Glutamatergic neuron (in vitro differentiated cells): ENCODE measurements around the gene CKS2. TPM values are rescaled to one million over a fixed set of nuclear protein-coding genes. Genes with fewer than 3 reads are reported as not detected.

Experiments used
- DNase-seq: peaks from one replicate; pipeline ENCODE4 v3.0.0; 2022
- H3K27ac Mint-ChIP-seq: one replicate; pipeline ENCODE4 v1.8.0; 2020; ENCODE audit warnings: mild to moderate bottlenecking, mixed read lengths, inconsistent platforms; ENCODE audit not compliant: unreplicated experiment
- H3K27me3 Mint-ChIP-seq: one replicate; pipeline ENCODE4 v1.8.0; 2020; ENCODE audit warnings: mild to moderate bottlenecking, moderate library complexity, mixed read lengths, inconsistent platforms; ENCODE audit not compliant: unreplicated experiment
- H3K36me3 Mint-ChIP-seq: one replicate; pipeline ENCODE4 v1.8.0; 2020; ENCODE audit warnings: mild to moderate bottlenecking, mixed read lengths, inconsistent platforms; ENCODE audit not compliant: unreplicated experiment
- H3K4me1 Mint-ChIP-seq: one replicate; pipeline ENCODE4 v1.8.0; 2020; ENCODE audit warnings: mild to moderate bottlenecking, low read depth, mixed read lengths, inconsistent platforms; ENCODE audit not compliant: unreplicated experiment
- H3K4me3 Mint-ChIP-seq: one replicate; pipeline ENCODE4 v1.8.0; 2020; ENCODE audit warnings: mild to moderate bottlenecking, mixed read lengths, inconsistent platforms; ENCODE audit not compliant: unreplicated experiment
- H3K9me3 Mint-ChIP-seq: one replicate; pipeline ENCODE4 v1.8.0; 2020; ENCODE audit warnings: mild to moderate bottlenecking, moderate library complexity, mixed read lengths, inconsistent platforms; ENCODE audit not compliant: unreplicated experiment
- total RNA-seq: library from RNA; stranded (reverse); fragmentation: NEBNext Ultra II Directional; extraction: Animal tissue kit (Norgen Biotek cat#: 25700); gene quantifications from one replicate; pipeline ENCODE4 v1.2.1, GENCODE V29; 2021; ENCODE audit not compliant: unreplicated experiment
- TF ChIP-seq, protein P1 (sequence below): fragments of 200-600 bp; sonication (generic); IDR thresholded peaks from one replicate; pipeline ENCODE4 v1.5.0; 2021; ENCODE audit not compliant: partially characterized antibody, unreplicated experiment

CKS2 gene
- total RNA-seq, 1 donor from 2014 or later: 48.7 TPM

DNA sequence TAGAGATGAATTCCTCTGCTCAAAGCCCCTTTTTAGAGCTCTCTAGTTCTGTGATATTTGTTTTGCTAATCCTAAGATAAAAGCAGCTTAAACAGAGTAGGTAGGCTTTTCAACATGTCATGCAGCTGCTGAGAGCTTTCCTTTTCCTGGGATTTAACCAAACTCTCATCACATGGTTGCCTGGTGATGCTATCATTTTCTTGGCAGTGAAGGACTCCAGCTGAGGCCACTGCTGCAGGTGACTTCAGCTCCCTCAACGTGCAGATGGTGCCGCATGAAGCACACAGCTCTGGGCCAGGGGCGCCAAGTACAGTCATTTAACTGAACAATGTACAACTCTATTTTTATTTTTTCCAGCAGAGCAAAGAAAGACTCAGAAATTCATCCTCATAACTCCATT, 49.5 kb downstream of the CKS2 start:
- Mint-ChIP-seq H3K27me3 (peaks cover 5% of the 10 kb centered on the region), H3K4me1 (peaks cover 17% of the 10 kb centered on the region), H3K36me3 (peaks cover 11% of the 10 kb centered on the region), H3K4me3 (no peak overlapping the region), H3K9me3 (peaks cover 9% of the 10 kb centered on the region), H3K27ac (no peak overlapping the region)
- DNase-seq: no peak
- TF ChIP-seq, protein P1, sequence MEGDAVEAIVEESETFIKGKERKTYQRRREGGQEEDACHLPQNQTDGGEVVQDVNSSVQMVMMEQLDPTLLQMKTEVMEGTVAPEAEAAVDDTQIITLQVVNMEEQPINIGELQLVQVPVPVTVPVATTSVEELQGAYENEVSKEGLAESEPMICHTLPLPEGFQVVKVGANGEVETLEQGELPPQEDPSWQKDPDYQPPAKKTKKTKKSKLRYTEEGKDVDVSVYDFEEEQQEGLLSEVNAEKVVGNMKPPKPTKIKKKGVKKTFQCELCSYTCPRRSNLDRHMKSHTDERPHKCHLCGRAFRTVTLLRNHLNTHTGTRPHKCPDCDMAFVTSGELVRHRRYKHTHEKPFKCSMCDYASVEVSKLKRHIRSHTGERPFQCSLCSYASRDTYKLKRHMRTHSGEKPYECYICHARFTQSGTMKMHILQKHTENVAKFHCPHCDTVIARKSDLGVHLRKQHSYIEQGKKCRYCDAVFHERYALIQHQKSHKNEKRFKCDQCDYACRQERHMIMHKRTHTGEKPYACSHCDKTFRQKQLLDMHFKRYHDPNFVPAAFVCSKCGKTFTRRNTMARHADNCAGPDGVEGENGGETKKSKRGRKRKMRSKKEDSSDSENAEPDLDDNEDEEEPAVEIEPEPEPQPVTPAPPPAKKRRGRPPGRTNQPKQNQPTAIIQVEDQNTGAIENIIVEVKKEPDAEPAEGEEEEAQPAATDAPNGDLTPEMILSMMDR: no peak

DNA sequence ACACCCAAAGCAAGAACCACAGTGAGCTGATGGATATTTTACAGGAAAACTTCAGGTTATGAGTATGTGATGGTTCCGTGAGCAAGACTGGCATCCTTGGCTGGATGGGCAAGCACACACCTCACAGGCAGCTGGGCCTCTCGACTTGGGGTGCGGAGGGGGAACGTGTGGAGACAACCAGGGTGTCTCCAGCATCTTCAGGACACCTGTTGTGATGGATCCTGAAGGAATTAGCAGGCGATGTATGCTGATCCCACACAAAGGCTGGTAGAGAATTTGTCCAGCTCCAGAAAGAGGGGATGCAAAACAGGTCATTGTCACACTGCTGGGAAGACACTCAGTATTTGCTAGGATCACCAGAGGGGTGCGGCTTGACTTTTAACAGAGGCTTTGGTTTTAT, 50.0 kb downstream of the CKS2 start:
- TF ChIP-seq, protein P1: no peak
- Mint-ChIP-seq H3K4me1 (peaks cover 16% of the 10 kb centered on the region), H3K4me3 (no peak overlapping the region), H3K36me3 (peaks cover 11% of the 10 kb centered on the region), H3K9me3 (peaks cover 9% of the 10 kb centered on the region), H3K27ac (no peak overlapping the region), H3K27me3 (peaks cover 5% of the 10 kb centered on the region)
- no peak for DNase-seq

DNA sequence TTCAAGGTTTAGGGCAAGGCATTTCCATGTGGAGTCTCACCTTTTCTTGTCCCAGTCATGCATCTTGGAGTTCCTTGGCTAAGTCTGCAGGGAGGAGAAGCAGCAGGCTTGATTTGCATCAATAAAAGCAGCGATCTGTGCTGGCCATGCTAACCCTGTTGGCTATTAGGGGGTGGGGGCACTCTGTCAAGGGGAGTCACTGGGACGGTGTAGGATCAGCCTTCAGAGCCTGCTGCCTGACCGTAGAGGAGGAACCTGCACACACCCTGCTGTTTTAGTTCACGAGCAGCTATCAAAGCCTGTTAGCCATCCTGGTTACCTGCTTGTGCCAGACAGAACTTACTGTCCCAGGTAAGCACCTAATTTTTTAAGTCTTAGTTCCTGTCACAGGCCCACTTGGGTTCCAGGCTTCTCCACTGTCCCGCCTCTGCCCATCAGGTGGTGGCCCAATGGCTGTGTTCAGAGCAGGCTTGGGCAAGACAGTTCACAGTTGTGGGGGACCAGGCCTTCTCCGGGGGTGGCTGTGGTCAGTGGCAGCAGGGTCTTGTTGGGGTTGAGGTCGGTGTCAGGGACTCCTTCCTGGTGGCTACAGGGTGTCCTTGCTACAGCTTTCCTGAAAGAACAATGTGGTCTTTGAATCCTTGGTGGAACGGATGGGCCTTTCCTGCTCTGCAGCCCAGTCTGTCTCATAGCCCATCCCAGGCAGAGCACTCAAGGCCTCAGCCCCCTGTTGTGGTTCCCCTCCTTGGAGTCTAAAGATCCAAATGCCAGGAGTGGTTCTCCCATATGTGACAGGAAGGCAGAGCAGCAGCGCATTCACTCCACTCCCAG, 51.0 kb downstream of the CKS2 start:
- Mint-ChIP-seq H3K9me3 (peaks cover 11% of the 10 kb centered on the region), H3K36me3 (peaks cover 11% of the 10 kb centered on the region), H3K4me3 (no peak overlapping the region), H3K4me1 (peaks cover 14% of the 10 kb centered on the region), H3K27me3 (peaks cover 2% of the 10 kb centered on the region), H3K27ac (no peak overlapping the region)
- DNase-seq: no peak
- TF ChIP-seq, protein P1: no peak

DNA sequence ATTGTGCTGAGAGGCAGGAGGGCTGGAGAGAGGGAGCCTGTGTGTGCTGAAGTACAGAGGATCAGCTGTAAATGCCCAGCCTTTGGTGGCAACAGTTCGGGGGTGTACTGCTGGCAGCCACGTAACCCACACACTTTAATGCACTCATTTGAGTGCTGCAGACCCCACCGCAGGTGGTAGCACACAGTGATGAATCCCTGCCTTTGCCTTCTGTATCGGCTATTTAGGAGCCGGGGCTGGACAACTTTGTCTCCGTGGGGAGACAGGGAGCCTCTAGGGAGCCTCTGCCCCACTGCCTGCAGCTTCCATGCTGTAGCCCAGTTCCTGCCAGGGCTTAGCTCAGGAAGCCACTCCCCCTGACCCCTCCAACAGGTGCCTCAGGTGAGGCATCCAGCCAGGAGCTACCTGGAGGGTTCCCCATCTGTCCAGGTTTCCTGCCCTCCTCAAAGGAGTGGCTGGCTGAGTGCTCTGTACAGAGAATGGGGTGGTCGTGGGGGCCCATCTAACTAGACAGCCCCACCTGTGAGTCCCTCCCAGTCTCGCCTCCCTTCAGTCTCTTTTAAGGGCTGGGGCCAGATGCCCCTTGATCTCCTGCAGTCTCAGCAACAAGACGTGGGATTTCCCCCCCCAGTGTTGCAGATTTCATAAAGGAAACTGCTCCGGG, 51.8 kb downstream of the CKS2 start:
- Mint-ChIP-seq H3K4me1 (peaks cover 10% of the 10 kb centered on the region), H3K4me3 (no peak overlapping the region), H3K27ac (no peak overlapping the region), H3K27me3 (peaks cover 2% of the 10 kb centered on the region), H3K9me3 (peaks cover 11% of the 10 kb centered on the region), H3K36me3 (peaks cover 11% of the 10 kb centered on the region)
- DNase-seq: no peak
- TF ChIP-seq, protein P1: no peak

DNA sequence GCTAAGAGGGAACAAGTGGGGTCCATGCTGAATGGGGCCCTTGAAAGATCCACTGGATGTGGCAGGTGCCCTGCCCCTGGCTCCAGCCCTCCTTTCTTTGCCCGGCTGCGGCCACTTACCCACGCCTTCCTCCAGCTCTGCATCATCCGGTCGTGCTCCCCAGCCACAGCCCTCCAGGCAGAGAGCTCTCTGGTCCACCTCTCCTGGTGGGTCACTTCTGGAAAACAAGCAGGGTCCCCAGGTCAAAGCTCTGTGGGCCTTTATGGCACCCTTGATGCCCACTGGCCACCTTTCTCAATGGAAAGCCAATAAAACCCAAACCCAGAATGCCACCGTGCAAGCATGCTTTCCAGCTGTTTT, 52.3 kb downstream of the CKS2 start:
- Mint-ChIP-seq H3K27ac (no peak overlapping the region), H3K4me1 (peaks cover 10% of the 10 kb centered on the region), H3K4me3 (no peak overlapping the region), H3K27me3 (peaks cover 2% of the 10 kb centered on the region), H3K36me3 (peaks cover 11% of the 10 kb centered on the region), H3K9me3 (peaks cover 11% of the 10 kb centered on the region)
- no peak for DNase-seq
- TF ChIP-seq, protein P1: no peak
